DOHH2 (cell line): ENCODE results near the gene SLC16A6.
"Not testable (repeated sequence)": the region's sequence is repeated elsewhere in the genome, so short reads cannot be mapped to it uniquely, and the experiment has no call there.

Experiments
- EZH2phosphoT487 ChIP-seq: fragments of 200-600 bp; sonication (generic); IDR thresholded peaks from 2 replicates; pipeline ENCODE4 v1.6.1; 2017; ENCODE audit warnings: borderline replicate concordance, mild to moderate bottlenecking, antibody characterized with exemption, low read length, moderate library complexity, mixed read lengths
- TF ChIP-seq, protein P1 (sequence below): fragments of 200-600 bp; sonication (generic); IDR thresholded peaks from one replicate; pipeline ENCODE4 v1.5.1; 2014; ENCODE audit warnings: antibody characterized with exemption, mild to moderate bottlenecking, low read depth, low read length; ENCODE audit not compliant: poor library complexity, severe bottlenecking

DNA sequence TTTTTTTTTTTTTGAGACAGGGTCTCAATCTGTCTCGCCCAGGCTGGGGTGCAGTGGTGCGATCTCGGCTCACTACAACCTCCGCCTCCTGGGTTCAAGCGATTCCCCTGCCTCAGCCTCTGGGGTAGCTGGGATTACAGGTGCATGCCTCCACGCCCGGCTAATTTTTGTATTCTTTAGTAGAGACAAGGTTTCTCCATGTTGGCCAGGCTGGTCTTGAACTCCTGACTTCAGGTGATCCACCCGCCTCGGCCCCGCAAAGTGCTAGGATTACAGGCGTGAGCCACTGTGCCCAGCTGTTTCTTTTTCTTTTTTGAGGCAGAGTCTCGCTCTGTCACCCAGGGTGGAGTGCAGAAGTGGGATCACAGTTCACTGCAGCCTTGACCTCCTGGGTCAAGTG, 70.1 kb downstream of the SLC16A6 start:
- TF ChIP-seq, protein P1, sequence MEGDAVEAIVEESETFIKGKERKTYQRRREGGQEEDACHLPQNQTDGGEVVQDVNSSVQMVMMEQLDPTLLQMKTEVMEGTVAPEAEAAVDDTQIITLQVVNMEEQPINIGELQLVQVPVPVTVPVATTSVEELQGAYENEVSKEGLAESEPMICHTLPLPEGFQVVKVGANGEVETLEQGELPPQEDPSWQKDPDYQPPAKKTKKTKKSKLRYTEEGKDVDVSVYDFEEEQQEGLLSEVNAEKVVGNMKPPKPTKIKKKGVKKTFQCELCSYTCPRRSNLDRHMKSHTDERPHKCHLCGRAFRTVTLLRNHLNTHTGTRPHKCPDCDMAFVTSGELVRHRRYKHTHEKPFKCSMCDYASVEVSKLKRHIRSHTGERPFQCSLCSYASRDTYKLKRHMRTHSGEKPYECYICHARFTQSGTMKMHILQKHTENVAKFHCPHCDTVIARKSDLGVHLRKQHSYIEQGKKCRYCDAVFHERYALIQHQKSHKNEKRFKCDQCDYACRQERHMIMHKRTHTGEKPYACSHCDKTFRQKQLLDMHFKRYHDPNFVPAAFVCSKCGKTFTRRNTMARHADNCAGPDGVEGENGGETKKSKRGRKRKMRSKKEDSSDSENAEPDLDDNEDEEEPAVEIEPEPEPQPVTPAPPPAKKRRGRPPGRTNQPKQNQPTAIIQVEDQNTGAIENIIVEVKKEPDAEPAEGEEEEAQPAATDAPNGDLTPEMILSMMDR, result not testable (repeated sequence)
- not testable (repeated sequence) for TF ChIP-seq EZH2phosphoT487
